ELF-1 (cell line): ENCODE results near the gene RAD54L2.
"Not testable (repeated sequence)": the region's sequence is repeated elsewhere in the genome, so short reads cannot be mapped to it uniquely, and the experiment has no call there.

ENCODE experiments used
- DNase-seq: peaks from one replicate; pipeline ENCODE4 v3.0.0-alpha.2; 2016; ENCODE audit warnings: low read depth, low spot score

RAD54L2 gene

DNA sequence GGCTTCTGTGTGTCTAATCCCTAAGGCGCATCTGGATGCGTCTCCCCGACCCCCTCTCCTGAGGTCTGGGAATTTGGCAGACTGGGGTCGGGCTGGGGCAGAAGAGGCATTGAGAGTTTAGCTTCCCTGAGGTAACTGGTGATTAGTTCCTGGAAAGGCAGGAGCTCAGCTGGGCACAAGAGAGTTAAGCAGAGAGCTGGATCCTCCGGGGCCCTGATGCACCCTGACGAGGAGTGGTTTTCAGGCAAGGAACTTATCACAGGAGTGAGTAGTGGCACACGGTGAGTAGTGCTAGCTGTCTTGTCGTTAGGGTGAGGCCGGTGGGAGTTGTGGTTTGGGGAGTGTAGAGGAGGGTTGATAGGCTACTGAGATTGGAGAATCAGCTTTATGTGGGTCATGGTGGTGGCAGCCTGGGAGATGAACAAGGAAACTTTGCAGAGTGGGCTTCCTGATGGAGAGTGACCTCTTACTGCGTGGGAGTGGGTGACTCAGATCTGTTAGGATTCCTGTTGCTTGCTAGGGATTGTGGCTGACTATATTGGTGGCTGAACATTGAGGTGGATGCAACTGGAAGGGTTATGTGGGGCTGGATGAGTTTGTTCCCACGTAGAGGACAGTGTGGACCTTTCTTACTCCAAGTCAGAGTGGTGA lies 897 bp downstream of the RAD54L2 start:
- DNase-seq: peak; percentile 55

DNA sequence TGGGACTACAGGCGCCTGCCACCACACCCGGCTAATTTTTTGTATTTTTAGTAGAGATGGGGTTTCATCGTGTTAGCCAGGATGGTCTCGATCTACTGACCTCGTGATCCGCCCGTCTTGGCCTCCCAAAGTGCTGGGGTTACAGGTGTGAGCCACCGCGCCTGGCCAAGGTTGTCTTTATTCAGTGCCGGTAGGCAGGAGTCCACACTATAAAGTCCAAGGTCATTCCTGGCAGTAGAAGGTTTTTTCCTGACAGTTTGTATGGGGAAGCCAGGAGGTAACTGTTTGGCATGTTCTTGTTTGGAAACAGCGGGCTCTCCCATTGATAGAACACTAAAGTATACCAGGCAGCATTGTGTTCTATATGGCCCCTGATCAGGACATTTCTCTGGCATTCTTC lies 4.1 kb downstream of the RAD54L2 start:
- DNase-seq: not testable (repeated sequence)

DNA sequence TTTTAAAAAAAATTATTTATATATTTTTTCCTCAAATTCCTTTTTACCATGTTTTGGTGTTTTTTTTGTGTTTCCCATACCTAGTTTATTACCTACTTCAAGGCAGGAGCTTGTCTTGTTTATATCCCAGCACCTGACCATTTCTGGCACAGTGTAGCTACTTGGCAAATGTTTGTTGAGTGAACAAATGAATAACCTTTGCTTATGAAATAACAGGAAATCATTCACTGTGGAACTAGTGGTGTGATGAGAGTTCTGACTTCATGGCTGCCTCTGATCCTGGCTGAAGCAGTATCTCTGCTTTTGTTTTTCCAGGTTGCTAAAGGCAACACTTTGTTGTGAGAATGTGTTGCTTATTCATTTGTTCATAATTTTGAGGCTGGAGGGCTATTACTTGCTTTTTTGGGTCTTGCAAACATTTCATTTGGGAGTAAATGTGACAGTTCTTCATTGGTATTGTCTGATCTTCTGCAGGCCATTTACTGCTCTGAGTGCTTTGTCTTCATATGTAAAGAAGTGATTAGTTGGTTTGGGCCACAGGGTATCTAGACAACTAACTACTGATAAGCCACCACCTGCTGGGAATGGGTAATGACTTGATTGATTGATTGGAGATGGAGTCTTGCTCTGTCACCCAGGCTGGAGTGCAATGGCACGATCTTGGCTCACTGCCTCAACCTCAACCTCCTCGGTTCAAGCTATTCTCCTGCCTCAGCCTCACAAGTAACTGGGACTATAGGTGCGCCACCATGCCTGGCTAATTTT lies 5.7 kb downstream of the RAD54L2 start:
- DNase-seq: peak; percentile 54

DNA sequence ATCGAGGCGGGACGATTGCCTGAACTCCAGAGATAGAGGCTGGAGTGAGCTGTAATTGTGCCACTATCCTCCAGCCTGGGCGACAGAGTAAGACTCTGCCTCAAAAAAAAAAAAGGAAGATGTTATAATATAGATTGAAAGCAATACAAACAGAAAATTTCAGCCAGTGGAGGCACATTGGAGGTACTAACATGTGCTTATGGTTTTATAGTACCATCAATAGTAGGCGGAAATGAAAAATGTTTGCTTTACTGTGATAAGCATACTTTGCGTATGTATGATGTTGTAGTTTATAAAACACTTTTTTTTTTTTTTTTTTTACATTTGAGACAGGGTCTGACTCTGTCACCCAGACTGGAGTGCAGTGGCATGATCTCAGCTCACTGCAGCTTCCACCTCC lies 8.8 kb downstream of the RAD54L2 start:
- no peak for DNase-seq

DNA sequence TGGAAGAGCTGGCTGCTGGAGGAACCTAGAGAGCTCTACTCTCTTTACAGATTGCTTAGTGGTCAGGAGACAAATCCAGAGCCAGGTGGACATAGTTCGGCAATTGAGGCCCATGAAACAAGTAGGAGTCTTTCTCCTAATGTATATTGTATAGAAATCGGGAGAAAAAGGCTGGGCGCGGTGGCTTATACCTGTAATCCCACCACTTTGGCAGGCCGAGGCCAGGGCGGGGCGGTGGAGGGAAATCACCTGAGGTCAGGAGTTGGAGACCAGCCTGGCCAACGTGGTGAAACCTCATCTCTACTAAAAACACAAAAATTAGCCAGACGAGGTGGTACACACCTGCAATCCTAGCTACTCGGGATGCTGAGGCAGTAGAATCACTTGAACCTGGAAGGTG lies 10.8 kb downstream of the RAD54L2 start:
- DNase-seq: no peak

DNA sequence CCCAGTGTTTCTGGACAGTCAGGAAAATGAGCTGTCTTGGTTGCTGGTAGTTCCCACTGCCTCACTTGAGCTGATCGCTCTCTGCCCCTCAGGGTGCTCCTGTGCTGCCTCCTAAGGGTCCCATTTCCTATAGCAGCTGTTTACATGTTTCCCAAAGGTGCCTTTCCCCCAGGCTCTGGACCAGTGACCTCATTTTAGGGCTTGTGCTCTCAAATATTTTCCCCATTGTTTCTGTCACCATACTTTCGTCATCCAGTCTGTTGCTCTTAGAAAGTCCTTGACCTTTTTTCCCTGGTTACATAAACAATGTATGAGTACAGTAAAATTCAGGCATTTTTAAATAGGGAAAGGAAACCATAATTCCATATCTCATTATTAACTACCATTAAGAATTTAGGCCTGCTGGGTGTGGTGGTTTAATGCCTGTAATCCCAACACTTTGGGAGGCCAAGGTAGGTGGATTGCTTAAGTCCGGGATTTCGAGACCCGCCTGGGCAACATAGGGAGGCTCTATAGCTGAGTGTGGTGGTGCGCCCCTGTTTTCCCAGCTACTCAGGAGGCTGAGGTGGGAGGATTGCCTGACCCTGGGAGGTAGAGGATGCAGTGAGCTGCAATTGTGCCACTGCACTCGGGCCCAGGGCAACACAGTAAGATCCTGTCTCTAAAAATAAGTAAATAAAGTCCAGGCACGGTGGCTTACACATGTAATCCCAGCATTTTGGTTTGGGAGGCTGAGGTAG lies 11.7 kb downstream of the RAD54L2 start:
- DNase-seq: no peak

DNA sequence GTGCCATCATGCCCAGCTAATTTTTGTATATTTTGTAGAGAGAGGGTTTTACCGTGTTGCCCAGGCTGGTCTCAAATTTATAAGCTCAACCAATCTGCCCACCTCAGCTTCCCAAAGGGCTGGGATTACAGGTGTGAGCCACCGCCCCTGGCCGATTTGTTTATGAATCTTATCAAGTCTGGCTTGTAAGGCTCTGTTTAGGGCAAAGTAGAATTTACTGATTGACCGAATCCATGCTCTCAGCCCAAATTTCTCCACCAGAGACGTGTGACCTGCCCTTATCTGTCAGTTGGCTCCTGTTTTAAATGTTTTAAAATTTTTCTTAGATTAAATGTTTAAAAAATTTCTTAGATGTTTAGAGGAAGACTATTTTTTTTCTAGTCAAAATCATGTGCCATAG lies 19.5 kb downstream of the RAD54L2 start:
- DNase-seq: no peak

DNA sequence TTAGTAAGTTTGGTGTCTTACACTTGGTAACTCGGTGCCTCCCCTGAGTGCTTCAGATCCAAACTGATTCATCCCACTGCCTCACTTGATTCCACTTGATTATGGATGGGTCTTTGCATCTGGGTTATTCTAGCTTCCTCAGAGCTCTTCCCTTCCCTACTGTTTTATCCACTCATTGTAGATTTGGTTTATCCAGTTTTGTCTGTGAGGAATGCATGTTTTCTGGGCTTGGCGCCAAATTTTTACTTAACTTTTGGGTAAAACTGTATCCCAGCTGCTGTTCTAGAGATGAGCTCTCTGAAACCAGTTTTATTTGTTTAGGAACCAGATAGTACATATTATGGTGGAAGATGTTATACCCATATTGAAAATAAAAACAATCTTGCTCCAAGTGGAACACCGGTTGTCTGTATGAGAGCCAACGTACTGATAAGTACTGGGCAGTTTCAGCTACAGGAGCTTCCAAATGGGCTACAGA lies 20.9 kb downstream of the RAD54L2 start:
- DNase-seq: no peak

DNA sequence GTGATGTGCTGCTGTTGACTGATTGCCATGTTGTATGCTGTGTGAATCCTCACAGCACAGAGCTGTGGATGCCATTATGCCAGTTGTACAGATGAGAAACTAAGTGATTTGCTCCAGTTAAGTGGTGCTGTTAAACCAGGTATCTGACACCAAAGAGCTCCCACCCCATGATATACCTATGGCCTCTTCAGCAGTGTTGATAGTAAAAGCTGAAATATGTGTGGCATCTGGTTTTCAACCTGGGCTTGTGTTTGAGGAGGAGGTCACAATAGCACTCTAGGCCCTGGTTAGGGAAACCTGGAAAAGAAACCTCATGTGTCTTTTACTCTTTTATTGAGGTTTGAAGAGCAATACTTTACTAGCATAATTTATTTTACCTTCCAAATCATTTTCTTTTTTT lies 21.4 kb downstream of the RAD54L2 start:
- peak; percentile 23 for DNase-seq

DNA sequence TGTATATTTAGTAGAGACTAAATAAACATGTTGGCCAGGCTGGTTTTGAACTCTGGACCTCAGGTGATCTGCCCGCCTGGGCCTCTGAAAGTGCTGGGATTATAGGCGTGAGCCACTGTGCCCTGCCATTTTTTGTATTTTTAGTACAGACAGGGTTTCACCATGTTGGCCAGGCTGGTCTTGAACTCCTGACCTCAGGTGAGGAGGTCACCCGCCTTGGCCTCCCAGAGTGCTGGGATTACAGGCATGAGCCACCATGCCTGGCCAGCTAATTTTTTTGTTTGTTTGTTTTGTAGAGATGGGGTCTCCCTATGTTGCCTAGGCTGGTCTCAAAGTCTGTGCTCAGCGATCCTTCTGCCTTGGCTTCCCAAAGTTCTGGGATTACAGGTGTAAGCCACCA lies 23.9 kb downstream of the RAD54L2 start:
- DNase-seq: not testable (repeated sequence)

DNA sequence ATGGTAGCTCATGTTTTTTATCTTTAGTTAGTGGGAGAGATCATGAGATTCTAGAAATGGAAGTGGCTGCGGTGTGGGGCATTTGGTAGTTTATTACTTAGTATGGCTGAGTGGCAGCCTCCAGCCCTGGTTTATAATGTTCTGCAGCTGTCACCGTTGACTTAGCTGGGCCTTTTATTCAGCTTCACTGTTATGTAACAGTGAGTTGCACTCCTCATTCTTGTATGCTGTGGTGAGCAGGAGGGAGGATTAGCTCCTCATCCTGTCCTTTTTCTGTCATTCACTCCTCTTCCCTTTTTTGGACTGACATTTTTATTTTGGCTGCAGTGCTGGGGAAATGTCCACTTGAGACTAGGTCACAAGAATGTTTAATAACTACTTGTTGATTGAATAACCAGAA lies 29.5 kb downstream of the RAD54L2 start:
- DNase-seq: no peak

DNA sequence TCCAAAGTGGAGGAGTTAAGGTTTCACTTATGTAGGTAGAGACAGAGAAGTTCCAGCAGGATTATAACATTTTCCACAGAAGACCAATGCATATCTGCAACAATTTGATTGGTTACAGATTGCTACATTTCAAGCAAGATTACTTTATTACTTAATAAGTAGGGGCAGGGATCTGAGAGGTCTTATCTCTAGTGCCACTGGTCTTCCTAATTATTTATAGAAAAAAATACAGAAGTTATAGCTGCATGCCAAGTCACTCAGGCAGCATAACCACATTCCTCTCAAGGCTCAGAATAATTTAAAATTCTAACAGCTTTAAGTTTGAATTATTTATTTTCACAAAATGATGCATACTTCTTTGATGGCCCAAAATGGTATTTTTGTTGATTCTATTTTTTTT lies 30.5 kb downstream of the RAD54L2 start:
- DNase-seq: no peak

DNA sequence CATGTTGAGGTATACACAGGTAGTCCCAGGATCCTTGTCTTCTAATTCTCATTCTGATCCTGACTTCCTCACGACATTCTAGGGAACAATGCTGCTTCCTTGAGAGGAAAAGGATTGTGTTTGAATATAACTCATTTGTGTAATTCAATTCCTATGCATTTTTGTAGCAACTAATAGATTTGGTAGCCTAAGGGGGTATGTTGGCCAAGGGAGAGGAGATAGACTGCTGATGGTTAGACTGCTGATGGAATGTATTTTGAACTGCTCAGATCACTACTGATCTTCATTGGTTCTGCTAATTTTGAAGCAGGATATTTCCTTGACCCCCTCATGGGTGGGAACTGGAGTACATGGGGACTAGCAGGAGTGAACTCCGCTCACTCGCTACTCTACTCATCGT lies 39.7 kb downstream of the RAD54L2 start:
- DNase-seq: no peak

DNA sequence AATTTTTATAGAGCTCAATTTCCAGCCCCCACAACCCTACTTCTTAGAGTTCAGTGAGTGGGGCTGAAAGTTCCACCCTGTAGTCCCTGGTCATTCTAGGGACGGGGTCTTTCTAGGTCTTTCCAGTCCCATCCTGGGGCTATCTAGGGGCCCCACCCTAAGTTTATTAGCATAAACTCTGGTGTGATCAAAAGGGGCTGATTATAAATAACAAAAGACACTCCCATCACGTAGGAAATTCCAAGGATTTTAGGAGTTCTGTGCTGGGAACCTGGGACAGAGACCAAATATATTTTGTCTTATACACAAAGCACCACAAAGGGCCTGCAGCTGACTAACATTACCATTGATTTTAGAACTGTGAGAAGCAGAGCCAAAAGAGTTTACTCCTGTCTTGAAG lies 41.9 kb downstream of the RAD54L2 start:
- DNase-seq: peak; percentile 40

DNA sequence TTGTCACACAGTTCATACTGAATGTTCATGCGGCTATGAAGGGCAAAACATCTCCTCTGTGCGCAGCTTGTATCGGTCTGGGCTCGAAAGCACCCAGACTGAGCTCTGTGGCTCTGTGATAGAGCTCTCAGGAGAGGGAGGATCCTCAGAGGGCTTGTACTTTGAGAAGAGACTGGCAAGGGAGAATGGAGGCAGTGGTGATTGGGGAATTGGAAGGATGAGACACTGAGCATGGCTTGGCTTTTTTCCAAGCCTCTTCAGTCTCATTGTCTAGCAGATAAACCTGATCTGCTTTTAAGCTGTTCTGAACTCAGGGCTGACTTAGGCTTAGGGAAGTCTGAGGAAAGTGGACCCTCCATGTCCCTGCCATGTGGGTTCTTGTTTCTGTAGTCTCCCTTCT lies 43.0 kb downstream of the RAD54L2 start:
- DNase-seq: peak; percentile 42

DNA sequence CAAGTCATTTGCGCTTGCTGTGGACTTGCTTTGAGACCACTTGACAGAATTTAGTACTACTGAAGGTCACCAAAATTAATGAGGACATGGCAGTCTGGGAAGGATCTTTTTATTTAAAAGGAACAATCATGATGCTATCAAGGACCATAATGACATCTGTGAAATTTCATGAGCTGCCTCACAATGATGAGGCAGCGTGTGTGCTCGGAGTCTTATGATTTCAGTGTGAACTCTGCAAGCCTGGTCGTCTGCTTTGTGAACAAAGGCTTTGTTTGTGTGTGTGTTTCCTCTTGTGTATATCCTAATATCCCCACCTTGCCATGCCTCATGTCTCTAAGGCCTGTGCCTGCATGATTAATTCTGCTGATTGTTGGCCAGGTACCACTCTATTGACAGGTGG lies 46.7 kb downstream of the RAD54L2 start:
- DNase-seq: no peak

DNA sequence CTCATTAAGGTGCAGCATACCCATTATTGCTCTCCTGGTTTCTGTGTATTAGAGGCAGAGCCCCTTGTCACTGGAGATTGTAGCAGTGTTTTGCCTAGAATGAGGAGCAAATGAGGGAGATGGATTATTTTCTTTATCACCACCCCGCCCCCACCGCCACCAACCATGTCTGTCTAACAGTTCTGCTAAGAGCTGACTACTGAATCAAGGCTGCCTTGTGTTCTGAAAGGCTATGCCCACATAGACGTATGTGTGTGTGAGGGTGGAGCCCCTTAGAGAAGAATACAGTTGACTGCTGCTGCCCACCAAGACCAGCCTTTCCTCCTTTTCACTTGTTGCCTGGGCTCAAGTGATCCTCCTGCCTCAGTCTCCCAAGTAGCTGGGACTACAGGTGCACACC lies 47.4 kb downstream of the RAD54L2 start:
- DNase-seq: no peak
